Measurements from ENCODE around the gene TEX264.

TEX264 gene

DNA sequence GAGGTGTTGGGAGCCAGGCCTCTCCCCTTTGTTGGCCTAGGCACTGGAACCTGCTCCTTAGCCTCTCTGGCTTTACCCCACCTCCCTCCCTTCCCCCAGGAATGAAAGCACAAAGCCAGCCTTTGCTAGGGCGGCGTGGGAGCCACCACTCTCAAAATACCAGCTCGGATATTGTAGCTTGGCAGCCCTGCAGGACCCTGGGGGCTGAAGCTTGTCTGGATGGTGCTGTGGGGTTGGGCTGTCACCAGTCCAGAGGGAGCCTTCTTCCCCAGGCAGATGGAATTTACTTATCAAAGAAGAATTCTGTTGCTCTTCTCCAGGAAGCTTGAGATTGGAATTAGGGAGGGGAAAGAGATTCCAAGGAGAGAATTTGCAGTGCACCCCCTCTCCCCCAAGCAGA is 20.9 kb downstream of the TEX264 start:
- no peak for DNase-seq (ENCODE audit: low read depth in 4 of 4, low spot score in 1 of 4)

DNA sequence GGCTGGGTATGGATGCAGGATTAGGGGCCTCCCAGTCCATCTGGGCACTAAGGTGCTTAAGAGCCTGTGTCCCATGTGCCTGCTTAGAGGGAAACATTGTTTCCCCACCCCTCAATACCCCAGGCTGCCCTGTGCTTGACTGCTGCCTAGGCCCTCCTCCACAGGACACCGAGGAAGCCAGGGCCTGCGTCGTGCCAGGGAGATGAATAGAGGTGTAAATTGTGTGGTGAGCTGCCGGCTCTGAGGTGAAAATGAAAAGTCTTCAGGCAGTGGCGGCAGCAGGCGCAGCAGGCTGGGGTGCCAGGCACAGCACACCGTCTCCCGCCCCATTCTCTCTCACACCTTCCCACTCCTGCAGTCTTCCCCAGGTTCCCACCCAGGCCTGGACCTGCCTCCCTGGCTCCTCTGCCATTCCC is 21.9 kb downstream of the TEX264 start:
- DNase-seq (ENCODE audit: low read depth in 4 of 4, low spot score in 1 of 4) = no peak

DNA sequence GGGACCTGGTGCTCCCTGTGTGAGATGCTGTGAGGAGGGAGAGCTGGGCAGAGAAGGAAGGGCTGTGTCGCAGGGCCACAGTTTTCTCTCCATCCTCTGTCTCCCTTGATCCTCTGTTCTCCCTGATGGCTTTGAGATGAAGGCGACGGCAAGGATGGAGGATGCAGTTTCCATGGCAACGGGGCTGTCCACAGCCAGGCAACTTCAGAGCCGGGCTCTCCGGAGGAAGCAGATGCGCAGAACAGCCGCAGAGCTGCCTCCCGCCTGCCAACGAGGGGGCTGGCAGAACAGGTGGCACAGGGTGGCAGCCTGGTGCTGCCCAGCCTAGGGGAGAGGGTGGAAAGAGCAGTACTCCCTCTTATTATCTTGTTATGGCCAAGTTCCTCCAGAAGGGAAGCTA is 25.9 kb downstream of the TEX264 start:
- no peak for DNase-seq (ENCODE audit: low read depth in 4 of 4, low spot score in 1 of 4)

DNA sequence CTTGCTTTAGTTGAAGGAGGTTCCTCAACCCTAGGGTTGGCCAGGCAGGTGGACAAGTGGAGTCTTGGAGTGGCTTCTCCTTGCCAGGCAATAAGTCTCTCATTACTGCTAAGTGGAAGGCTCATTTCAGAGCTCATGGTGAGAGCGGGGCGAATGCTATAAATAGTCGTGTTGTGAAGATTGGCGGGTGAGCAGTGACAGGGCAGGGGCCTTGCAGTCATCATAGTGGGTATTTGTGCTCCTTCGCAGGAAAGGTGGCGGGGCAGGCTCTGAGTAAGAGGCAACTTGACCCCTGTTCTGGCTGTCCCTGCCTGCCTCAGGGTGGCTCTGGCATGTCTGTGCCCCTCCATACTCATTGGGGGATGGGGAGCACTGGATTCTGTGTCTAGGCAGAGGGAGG is 27.2 kb downstream of the TEX264 start:
- DNase-seq (ENCODE audit: low read depth in 4 of 4, low spot score in 1 of 4) = no peak

DNA sequence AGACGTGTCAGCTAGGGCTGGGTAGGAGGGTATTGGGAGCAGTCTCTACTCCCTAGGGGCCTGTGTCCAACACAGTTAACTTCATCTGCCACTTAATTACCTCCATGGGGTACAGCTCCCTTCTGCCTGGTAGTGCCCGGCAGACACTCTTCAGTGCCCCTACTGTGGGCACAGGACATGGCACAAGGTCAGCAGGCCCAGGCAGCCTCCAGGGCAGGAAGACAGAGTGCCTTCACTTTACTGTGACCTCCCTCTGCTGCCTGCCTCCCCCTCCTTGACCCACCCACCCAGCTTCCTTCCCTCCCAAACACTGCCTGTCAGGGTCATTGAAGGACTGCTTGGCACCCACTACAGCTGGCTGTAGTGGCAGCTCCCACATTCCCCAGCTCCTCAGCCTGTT is 29.4 kb downstream of the TEX264 start:
- DNase-seq (ENCODE audit: low read depth in 4 of 4, low spot score in 1 of 4) = no peak

DNA sequence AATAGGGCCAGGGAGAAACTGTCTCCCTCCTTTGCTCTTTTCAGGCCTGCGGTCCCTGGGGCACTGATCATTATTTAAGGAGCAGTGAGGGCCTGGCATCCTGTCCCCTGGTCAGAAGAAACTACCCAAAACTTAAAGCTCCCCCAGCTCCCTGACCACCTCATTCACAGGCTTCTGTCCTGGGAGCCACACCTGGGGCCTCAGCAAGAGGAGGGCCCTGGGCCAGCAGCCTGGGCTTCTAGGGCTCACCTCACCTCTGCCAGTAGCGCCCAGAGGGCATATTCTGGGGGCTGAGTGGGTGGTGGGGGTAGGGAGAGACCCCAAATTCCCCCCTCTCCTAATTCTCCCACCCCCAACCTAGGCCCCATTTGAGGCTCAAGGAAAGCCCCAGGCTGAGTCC is 31.1 kb downstream of the TEX264 start:
- DNase-seq (ENCODE audit: low read depth in 4 of 4, low spot score in 1 of 4) = no peak

DNA sequence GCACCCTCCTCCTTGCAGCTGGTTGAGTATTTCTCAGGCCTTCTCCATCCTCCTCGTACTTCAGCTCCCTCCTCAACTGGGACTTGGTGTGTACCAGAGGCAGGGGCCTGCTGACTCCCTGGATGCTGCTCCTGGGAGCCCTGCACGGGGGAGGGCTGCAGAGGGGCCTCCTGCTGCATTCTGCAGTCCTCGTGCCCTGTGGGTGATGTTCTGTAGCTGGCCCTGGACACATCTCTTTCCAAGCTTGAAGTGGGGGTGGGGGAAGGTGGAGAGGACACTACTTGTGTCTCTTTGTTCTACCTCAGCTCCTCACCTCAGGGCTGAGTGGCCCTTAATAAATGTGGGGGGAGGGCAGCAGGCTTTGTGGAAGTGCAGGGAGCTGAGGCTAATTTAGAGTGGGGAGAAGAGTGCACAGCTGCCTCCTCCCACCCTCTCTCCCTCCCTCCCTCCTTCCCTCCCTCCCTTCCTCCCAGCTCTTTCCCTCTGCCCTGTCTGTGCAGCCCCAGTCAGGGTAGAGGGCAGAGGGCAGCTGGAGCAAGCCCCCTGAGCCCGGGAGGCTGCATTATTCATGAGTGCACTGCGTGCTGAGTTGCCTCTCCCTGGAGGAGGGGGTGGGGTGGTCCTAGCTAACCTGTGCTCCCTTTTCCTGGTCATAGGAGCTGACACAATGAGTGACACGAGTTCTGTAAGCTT is 32.2 kb downstream of the TEX264 start:
- DNase-seq (ENCODE audit: low read depth in 4 of 4, low spot score in 1 of 4) = no peak

DNA sequence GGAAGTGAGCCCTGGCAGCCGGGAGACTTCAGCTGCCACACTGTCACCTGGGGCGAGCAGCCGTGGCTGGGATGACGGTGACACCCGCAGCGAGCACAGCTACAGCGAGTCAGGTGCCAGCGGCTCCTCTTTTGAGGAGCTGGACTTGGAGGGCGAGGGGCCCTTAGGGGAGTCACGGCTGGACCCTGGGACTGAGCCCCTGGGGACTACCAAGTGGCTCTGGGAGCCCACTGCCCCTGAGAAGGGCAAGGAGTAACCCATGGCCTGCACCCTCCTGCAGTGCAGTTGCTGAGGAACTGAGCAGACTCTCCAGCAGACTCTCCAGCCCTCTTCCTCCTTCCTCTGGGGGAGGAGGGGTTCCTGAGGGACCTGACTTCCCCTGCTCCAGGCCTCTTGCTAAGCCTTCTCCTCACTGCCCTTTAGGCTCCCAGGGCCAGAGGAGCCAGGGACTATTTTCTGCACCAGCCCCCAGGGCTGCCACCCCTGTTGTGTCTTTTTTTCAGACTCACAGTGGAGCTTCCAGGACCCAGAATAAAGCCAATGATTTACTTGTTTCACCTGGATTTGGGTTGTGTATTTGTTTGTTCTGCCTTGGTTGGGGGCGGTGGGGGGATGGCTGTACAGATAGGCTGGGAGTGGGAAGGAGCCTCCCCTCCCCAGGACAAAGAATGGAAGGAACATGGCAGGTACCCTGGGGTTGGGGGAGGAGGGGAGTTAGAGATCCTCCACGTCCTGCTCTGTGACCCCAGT is 32.9 kb downstream of the TEX264 start:
- no peak for DNase-seq (ENCODE audit: low read depth in 4 of 4, low spot score in 1 of 4)

DNA sequence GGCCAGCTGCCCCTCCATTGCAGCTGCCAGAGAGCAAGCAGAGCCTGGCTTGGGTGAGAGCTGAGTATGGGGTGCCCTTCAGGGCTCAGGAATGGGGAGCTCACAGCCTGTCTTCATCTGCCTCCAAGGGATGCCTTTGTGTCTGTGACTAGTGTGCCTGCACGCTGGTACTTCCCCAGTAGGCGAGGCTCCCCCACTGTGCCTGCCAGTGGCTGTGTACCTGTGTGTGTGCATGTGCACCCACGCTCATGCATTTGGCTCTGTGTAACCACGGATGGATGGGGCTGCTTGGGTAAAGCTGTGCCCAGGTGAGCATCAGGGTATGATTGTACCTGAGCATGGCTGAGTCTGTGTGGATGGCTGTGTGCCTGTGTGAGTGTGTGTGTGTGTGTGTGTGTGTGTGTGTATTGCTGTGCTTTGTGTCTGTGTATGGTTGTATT is 33.5 kb downstream of the TEX264 start:
- DNase-seq (ENCODE audit: low read depth in 4 of 4, low spot score in 1 of 4) = no peak

DNA sequence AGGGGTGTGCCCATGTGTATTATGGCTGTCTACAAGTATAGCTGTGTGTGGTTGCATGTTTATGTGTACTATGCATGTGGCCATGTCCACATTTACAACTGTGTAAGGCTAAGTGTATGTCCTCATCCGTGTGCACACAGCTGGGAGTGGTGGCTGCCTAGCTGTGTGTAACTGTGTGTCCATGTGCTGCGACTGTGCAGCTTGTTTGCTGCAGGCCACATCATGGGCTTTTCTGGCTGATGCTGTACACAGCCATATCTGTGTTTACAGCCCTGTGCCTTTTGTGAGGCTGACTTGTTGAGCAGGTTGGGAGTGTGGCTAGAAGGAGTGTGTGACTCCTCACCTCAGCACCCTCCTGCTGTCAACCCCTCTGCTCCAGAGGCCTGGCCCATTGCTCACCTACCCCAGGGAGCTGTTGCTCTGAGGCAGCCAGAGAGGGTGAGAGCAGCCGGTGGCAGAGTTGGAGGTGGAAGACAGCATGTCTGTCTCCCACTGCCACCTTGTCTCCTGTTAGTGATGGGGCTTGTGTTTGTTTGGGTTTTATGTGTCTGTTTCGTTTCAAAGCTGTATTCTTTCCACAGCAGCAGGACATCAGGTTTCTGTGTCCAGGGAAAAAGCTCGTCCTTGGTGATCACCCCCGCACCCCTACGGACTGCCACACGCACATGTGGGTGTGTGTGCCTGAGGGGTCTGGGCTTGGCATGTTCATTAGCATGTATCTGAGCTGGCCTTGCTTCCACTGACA is 34.4 kb downstream of the TEX264 start:
- no peak for DNase-seq (ENCODE audit: low read depth in 4 of 4, low spot score in 1 of 4)

DNA sequence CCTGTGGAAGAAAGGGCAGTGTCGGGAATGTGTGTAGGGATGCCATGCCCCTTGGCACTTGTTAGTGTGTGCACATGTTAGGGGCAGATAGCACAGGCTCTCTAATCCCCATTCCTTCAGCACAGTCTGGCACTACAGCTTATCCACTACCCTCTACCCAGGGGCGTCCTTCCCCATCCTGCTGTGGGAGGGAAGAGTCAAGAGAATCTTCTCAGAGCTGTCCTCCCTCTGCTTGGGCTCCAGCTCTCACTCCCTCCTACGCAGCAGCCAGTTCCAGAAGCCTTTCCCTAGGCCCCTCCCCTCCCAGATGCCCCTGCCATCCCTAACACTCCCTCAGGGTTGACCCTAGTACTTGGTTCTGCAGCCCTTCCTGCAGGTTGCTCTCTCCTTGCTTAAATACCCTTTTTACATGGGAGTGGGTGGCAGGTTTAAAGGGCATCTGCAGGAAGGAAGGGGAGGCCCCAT is 35.0 kb downstream of the TEX264 start:
- DNase-seq (ENCODE audit: low read depth in 4 of 4, low spot score in 1 of 4) = no peak

DNA sequence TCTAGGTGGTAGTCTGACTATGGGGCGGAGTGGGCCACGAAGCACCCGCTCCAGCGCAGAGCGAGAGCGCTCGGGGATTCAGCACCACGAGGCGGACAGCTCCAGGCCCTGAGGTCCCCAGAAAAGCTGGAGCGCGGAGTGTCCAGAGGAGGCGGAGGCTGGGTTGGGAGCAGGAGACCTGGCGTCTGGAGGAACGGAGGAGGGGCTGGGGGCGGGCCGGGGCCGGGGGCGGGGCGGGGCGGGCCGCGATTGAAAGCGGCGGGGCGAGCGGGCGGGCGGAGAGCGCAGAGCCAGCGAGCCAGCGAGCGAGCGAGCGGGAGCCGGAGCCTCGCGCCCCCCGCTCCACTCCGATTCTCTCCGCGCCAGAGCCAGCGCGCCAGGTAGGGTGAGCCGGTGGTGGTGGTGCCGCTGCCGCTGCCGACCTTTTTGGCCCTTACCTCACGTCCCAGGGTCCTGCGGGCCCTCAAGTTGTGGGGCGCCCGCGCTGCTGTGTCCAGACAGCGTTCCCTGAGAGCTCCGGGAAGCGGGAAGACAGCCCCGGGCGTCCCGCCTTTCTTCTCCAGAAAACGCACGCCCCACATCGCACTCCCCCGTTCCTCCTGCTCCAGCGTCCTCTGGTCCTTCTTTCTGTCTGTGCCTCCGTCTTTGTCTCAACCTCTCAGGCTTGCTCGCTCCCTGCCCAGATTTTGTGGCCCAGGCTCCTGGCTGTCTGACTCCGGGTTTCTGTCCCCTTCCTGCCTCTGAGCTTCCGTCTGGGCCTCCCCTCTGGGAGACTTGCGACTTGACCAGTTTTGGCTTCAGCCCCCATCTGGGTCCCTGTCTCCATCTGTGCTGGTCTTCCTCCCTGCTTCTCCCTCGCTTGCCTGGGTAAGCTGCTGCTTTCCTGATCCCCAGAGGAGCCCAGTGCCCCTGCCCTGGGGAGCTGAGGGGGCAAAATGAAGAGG is 36.0 kb downstream of the TEX264 start, which contains the start of gene GRM2:
Gene GRM2, plus strand, starts transcription at position 281 of the 944 bp plus-strand sequence. CDS start 1,916 bp downstream, outside the sequence.
- DNase-seq (ENCODE audit: low read depth in 4 of 4, low spot score in 1 of 4) = no peak

DNA sequence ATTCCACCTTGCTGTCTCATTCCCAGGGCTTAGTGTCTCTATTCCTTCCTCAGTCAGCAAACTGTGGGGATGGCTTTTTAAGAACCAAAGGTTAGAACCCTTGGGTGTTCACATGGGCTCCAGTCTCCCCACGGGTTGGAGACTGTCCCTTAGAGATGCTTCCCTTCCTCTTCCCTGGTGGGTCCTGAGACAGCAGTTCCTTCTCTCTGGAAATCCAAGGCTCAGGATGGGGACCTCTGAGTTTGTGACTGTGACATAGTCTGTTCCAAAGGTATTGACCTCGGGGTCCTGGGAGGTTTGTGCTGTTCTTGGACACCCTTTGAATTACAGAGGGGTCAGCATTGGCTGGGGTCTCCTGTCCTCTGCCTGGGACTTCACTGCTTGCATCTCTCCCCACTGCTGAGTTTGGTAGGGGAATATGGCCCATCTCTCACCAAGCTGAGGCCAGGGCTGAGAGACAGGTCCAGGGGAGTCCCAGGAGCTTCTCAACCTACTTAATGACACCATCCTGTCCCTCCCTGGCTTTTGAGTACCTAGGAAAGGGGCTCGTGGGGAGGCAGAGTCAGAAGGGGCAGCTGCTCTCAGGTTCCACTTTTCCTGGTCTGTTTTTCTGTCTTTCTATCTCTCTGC is 37.3 kb downstream of the TEX264 start:
- DNase-seq (ENCODE audit: low read depth in 4 of 4, low spot score in 1 of 4) = no peak

DNA sequence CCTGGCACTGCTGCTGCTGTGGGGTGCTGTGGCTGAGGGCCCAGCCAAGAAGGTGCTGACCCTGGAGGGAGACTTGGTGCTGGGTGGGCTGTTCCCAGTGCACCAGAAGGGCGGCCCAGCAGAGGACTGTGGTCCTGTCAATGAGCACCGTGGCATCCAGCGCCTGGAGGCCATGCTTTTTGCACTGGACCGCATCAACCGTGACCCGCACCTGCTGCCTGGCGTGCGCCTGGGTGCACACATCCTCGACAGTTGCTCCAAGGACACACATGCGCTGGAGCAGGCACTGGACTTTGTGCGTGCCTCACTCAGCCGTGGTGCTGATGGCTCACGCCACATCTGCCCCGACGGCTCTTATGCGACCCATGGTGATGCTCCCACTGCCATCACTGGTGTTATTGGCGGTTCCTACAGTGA is 38.0 kb downstream of the TEX264 start:
- DNase-seq (ENCODE audit: low read depth in 4 of 4, low spot score in 1 of 4) = no peak

DNA sequence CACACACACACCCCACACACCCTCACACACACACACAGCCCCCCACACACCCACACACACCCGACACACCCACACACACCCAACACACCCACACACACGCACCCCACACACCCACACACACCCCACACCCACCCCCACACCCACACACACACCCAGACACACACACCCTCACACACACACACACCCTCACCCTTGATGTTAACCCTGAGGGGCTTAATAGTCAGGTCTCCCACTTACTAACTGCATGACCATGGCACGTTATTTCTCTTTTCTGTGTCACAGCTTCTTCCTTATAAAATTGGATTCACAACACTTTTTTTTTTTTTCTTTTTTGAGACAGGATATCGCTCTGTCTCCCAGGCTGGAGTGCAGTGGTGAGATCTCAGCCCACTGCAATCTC is 38.6 kb downstream of the TEX264 start:
- DNase-seq (ENCODE audit: low read depth in 4 of 4, low spot score in 1 of 4) = no peak

DNA sequence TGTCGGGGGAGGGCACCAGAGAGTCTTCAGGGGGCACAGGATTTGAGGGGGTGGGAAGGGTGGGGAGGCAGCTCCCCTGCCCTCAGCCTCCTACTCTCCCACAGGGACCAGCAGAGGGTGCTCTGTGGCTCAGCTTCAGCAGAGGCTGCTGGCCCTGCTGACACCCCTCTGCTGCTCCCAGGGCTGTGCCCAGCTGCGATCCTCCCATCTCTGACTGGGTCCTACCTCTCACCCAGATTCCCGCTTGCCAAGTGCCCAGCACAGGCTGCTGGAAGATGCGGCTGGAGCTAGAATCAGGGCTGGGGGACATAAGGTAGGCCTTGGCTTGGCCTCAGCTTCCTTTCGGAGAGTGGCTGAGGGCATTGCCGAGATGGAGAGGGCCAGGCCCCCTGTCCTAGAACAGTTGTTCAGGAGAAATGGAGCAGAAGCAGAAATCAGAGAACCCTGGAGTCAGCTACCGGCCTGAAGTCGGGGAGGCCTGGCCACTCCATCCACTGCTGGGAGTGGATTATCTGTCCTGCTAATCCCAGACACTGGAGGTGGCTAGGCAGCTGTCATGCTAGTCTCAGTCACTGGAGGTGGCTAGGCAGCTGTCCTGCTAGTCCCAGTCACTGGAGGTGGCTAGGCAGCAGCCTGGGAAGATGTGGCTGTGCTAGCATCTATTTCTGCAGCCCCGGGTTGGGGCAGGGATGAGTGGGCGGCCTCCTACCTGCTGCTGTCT is 39.7 kb downstream of the TEX264 start:
- no peak for DNase-seq (ENCODE audit: low read depth in 4 of 4, low spot score in 1 of 4)

DNA sequence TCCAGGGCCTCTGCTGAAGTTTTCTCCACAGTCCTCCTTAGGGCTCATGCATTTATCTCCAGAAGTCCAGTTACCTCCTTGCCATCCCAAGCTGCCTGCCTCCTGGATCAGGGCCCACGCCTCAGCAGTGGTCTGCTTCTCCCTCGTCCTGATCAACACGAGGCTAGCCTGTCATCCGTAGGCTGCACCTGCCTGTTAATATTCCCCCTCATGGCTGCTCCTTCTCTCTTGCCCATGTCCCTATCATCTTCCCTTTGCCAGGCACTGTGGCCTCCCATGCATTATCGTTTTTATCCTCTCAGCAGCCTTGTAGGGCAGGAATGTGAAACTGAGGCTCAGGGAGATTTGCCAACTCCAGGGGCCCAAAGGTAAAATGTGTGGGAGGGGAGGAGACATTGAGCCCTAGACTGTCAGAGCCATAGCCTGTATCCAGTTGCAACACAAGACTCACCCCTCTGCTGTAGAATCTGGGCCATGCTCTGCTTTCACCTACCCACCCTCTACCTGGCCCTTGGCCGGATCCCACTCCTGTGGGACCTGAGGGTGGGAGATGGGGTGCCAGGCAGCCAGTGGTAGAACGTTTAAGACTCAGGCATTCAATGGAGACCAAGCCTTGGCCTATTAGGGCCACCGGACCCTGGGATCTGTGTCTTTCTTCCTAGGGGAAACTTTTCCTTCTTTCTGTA is 40.4 kb downstream of the TEX264 start:
- no peak for DNase-seq (ENCODE audit: low read depth in 4 of 4, low spot score in 1 of 4)

DNA sequence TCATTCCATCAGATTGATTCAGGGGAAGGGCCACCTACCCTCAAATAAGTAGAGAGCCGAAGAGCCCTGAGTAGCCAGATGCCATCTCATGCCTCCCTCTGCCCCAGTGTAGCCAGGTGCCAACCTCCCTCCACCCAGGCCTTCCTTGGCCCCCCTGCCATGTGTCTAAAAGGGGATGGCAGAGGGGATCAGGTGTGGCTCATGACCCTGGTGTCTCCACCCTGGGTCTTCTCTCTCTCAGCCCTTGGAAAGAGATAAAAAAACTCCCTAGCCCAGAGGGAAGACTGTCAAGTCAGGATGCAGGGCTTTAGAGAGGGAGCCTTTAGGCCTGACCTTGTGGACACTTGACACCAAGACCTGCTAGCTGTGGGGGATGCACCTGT is 41.0 kb downstream of the TEX264 start:
- no peak for DNase-seq (ENCODE audit: low read depth in 4 of 4, low spot score in 1 of 4)

DNA sequence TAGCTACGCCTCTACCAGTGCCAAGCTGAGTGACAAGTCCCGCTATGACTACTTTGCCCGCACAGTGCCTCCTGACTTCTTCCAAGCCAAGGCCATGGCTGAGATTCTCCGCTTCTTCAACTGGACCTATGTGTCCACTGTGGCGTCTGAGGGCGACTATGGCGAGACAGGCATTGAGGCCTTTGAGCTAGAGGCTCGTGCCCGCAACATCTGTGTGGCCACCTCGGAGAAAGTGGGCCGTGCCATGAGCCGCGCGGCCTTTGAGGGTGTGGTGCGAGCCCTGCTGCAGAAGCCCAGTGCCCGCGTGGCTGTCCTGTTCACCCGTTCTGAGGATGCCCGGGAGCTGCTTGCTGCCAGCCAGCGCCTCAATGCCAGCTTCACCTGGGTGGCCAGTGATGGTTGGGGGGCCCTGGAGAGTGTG is 41.5 kb downstream of the TEX264 start:
- DNase-seq (ENCODE audit: low read depth in 4 of 4, low spot score in 1 of 4) = no peak

All from stimulated activated CD4-positive, alpha-beta T cell treated with anti-CD3 and anti-CD28 coated beads, Interleukin-1b, Interleukin-23, amount 100 ng/mL, for 24 hours (primary cell).